Pancreas (tissue), 10 donors: ENCODE measurements around the gene RNH1. TPM values are rescaled to one million over a fixed set of nuclear protein-coding genes. Genes with fewer than 3 reads are reported as not detected.

Source experiments
- ATAC-seq, 4 donors: fragments of 200-7000 bp; cut with Tn5 transposase; one replicate each; pipeline versions ENCODE4 v1.8.0 to v1.9.1; 2020; ENCODE audit warnings: mild to moderate bottlenecking in 4 of 4, moderate library complexity in 4 of 4
- DNase-seq, 6 donors: peaks; one replicate each; pipeline ENCODE4 v3.0.0-alpha.2; 2020
- FAIRE-seq: peaks from 2 replicates; lab custom pipeline; 2012; peaks lifted over from hg19 to GRCh38; lab: Jason Lieb, UNC
- H3K27ac ChIP-seq, 4 donors: fragments of 200-600 bp; sonication (generic); 1 replicate in 3 of 4; 2 replicates in 1 of 4; pipeline versions ENCODE4 v1.5.0 to v1.8.0; 2020
- H3K27me3 ChIP-seq, 4 donors: fragments of 200-600 bp; one replicate each; pipeline ENCODE4 v1.8.0; 2021
- H3K36me3 ChIP-seq, 3 donors: fragments of 200-600 bp; sonication (generic) in 1 of 3; one replicate each; pipeline versions ENCODE4 v1.5.0 to v1.8.0; 2020 to 2021
- H3K4me1 ChIP-seq, 3 donors: fragments of 200-600 bp; one replicate each; pipeline ENCODE4 v1.8.0; 2021
- H3K4me3 ChIP-seq, 4 donors: fragments of 200-600 bp; sonication (generic) in 2 of 4; one replicate each; pipeline versions ENCODE4 v1.5.0 to v1.8.0; 2020 to 2021
- H3K9me3 ChIP-seq, 4 donors: fragments of 200-600 bp; one replicate each; pipeline ENCODE4 v1.8.0; 2021
- CTCF ChIP-seq, 4 donors: fragments of 200-600 bp; sonication (generic) in 3 of 4; IDR thresholded peaks; one replicate each; pipeline versions ENCODE4 v1.5.0 to v1.8.0; 2021; ENCODE audit warnings: antibody characterized with exemption in 4 of 4
- WGBS, 2 donors: extraction: QIAGEN DNeasy Blood & Tissue Kit; methylation state at CpG; one replicate each; pipeline ENCODE4 v1.1.7; 2013; 5-methylcytosine and 5-hydroxymethylcytosine counted together
- intact Hi-C, 3 donors: fragments of 100-400 bp; cut with DNase I; formaldehyde crosslinking; loops; one replicate each; pipeline versions ENCODE4 v1.11.1 to v1.14.2; 2022
- polyA plus RNA-seq, 2 donors: library from polyadenylated mRNA; stranded (reverse); fragments of 200-250 nt; gene quantifications; one replicate each; pipeline ENCODE4 v1.2.3, GENCODE V29; 2013
- total RNA-seq, 6 donors: library from RNA; stranded (reverse); fragmentation: NEBNext Ultra II Directional in 4 of 6; extraction: Animal tissue kit (Norgen Biotek cat#: 25700) in 4 of 6; gene quantifications; one replicate each; pipeline versions ENCODE4 v1.2.1 to v1.2.4, GENCODE V29; 2021 to 2023
- donor health status: healthy with polysubstance abuse.
- donor health status: DM: no; HTN: no; CAD: no; lungs with moderate emphysema.
- donor health status: DM: no; HTN: no; CAD: no.
- donor health status: control.
- donor health status: control.
- donor health status: Bipolar disorder and iron deficiency.
- donor health status: DM: yes; HTN: yes; CAD: no.
- donor health status: DM: no; HTN: no; CAD: no.
- donor health status: DM: no; HTN: no; CAD: no.
- donor health status: DM: yes; HTN: yes; CAD: no.

Gene RNH1
- total and polyA plus RNA-seq, 8 donors, result 38.9 to 87.7 (median 63.9) TPM

DNA sequence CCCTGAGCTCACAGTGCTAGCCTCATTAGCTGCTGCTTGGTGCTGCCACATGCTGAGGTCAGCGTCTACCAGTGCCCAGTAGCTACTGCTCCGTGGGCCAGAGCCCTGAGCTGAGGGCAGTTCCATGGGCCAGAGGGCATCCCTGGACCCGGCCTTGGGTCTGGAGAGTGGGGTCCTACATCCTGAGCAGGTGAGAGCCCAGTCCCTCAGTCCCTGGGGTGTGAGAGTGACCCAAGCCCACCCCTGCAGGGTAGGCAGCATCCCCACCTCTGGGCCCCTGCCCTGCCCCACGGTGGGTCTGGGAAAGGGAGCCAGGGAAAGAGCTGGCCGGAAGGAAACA lies 43.7 kb upstream of the RNH1 start:
- ATAC-seq, result no peak
- no peak for TF ChIP-seq CTCF (IDR thresholded peaks at IDR 0.05)
- no peak overlapping the region for H3K4me3 ChIP-seq
- intact Hi-C loops, result loop anchor here in 1 of 3 donors (10.0 kb wide), 1 partner anchor 174 kb away; no protein-coding TSS in a partner anchor
- H3K27me3 ChIP-seq, result no peaks in the 10 kb centered on the region
- 75 to 88% methylated on average over 5 of the region's 5 CpGs for WGBS, 2 donors
- no peak overlapping the region for H3K27ac ChIP-seq
- peak in 2 of 6 donors; percentile 26 to 58 for DNase-seq
- no peaks in the 10 kb centered on the region for H3K9me3 ChIP-seq
- peaks cover 0 to 8% (median 7%) of the 10 kb centered on the region in 3 donors for H3K4me1 ChIP-seq
- H3K36me3 ChIP-seq, result no peaks in the 10 kb centered on the region
- FAIRE-seq, result no peak

DNA sequence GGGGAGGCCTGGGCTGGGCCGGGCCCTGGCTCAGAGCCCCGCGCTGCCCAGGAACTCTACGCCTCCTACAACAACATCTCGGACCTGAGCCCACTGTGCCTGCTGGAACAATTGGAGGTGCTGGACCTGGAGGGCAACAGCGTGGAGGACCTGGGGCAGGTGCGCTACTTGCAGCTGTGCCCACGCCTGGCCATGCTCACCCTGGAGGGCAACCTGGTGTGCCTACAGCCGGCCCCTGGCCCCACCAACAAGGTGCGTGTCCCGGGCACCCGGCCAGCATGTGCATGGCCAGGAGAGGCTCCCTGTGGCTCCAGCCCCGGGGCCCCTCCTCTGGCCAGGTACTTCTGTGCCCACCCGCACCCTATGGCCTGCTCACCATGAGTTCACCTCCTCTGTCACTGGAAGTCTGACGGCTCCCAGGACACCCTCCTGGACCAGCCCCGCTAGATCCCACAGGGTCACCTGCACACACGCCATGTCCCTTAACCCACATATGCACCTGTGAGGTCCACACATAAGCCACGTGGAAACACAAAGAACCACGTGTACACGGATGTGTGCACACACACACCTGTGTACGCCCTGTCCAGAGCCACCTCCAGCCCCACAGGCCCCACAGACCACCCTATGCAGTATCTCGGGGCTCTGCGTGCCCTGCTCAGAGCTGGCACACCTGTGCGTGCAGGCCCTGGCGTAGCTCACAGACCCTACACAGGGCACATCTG lies 43.1 kb upstream of the RNH1 start:
- no peak for FAIRE-seq
- no peak for ATAC-seq
- Histone ChIP-seq H3K27me3 (no peaks in the 10 kb centered on the region), H3K27ac (no peak overlapping the region), H3K9me3 (no peaks in the 10 kb centered on the region), H3K4me1 (peaks cover 0 to 8% (median 7%) of the 10 kb centered on the region in 3 donors), H3K4me3 (no peak overlapping the region), H3K36me3 (no peaks in the 10 kb centered on the region)
- peak in 2 of 6 donors; percentile 40 to 77 for DNase-seq
- TF ChIP-seq CTCF (IDR thresholded peaks at IDR 0.05), result no peak
- 88 to 90% methylated on average over 25 of the region's 25 CpGs for WGBS, 2 donors
- intact Hi-C loops, result loop anchor here in 1 of 3 donors (10.0 kb wide), 1 partner anchor 175 kb away; no protein-coding TSS in a partner anchor

GRCh38 chr11:548700-549603 lies 41.9 kb upstream of the RNH1 start:
- DNase-seq, result peak in 1 of 6 donors; percentile 68
- Histone ChIP-seq H3K36me3 (no peaks in the 10 kb centered on the region), H3K4me3 (no peak overlapping the region), H3K27ac (no peak overlapping the region), H3K27me3 (no peaks in the 10 kb centered on the region), H3K9me3 (no peaks in the 10 kb centered on the region), H3K4me1 (peaks cover 0 to 2% (median 0%) of the 10 kb centered on the region in 3 donors)
- 85 to 90% methylated on average over 32 of the region's 32 CpGs for WGBS, 2 donors
- intact Hi-C loops, result no loop called here
- no peak for TF ChIP-seq CTCF (IDR thresholded peaks at IDR 0.05)
- no peak for FAIRE-seq
- ATAC-seq, result no peak

DNA sequence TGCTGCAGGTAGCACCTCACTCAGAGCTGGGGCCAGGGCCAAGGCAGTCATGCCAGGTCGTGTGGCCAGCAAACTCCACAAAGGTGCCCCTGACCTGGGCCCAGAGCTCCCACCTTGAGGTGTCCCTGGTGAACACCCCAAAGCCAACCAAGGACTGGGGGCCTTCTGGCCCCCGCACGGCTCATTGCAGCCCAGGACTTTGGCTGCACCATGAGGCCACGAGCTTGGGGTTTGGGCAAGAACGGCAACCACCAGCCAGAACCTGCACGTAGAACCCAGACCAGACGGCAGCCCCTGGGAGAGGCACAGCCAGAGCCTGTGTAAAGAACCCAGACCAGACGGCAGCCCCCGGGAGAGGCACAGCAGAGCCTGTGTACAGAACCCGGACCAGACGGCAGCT lies 38.1 kb upstream of the RNH1 start:
- 86 to 93% methylated on average over 11 of the region's 11 CpGs for WGBS, 2 donors
- FAIRE-seq (no peak), ATAC-seq (no peak), DNase-seq (peak in 1 of 6 donors; percentile 67)
- Histone ChIP-seq H3K27ac (no peak overlapping the region), H3K36me3 (no peaks in the 10 kb centered on the region), H3K27me3 (no peaks in the 10 kb centered on the region), H3K9me3 (no peaks in the 10 kb centered on the region), H3K4me3 (no peak overlapping the region), H3K4me1 (no peaks in the 10 kb centered on the region)
- intact Hi-C loops, result no loop called here
- no peak for TF ChIP-seq CTCF (IDR thresholded peaks at IDR 0.05)
